HepG2 (cell line): Measurements from ENCODE around the gene ADARB2. TPM values are rescaled to one million over a fixed set of nuclear protein-coding genes. Genes with fewer than 3 reads are reported as not detected.

Source experiments
- ATAC-seq: fragments of 200-7000 bp; cut with Tn5 transposase; 3 replicates; pipeline ENCODE4 v1.9.1; 2020; ENCODE audit warnings: mild to moderate bottlenecking, moderate library complexity
- BruUV-seq: library from RNA; stranded (reverse); fragments of 400-500 nt; replicated peaks from 2 replicates; lab custom pipeline; 2021; lab: Mats Ljungman, UMichigan
- CTCF ChIA-PET: fragments of 300-600 bp; formaldehyde crosslinking; extraction: SDS; loops from one replicate; lab custom pipeline; 2021; ENCODE audit warnings: low total read pairs, inconsistent platforms, low intra/inter-chr PET ratio; lab: Yijun Ruan, JAX
- POLR2A ChIA-PET: fragments of 350-600 bp; sonication (Branson Sonifier 250); formaldehyde crosslinking; loops from one replicate; lab custom pipeline; 2020; ENCODE audit warnings: antibody characterized with exemption, inconsistent platforms; lab: Yijun Ruan, JAX
- DNase-seq: peaks from one replicate; pipeline ENCODE4 v3.0.0-alpha.2; 2015; ENCODE audit warnings: low spot score
- FAIRE-seq: peaks from 3 replicates; lab custom pipeline; 2011; peaks lifted over from hg19 to GRCh38; lab: Jason Lieb, UNC
- H2AFZ ChIP-seq: one replicate; pipeline ENCODE4 v1.6.1; 2011; ENCODE audit warnings: low read length, inconsistent platforms
- H3K27ac ChIP-seq: fragments of 300-600 bp; 3 replicates; pipeline ENCODE4 v1.8.0; 2011; ENCODE audit warnings: mixed run types, mild to moderate bottlenecking, mixed read lengths, low read length, inconsistent platforms; ENCODE audit not compliant: insufficient read depth; ENCODE audit errors: extremely low read length
- H3K27me3 ChIP-seq, 2 experiments: fragments of 200-600 bp in 1 of 2; 2 replicates in 1 of 2; 3 replicates in 1 of 2; pipeline versions ENCODE4 v1.6.0 to v1.8.0; 2011; ENCODE audit warnings: low read length in 2 of 2, mild to moderate bottlenecking in 2 of 2, moderate library complexity in 2 of 2, inconsistent platforms in 1 of 2; ENCODE audit not compliant: insufficient read depth in 2 of 2, control insufficient read depth in 1 of 2
- H3K36me3 ChIP-seq, 2 experiments: fragments of 200-600 bp in 1 of 2; replicated peaks in 1 of 2; 2 replicates in 1 of 2; 3 replicates in 1 of 2; pipeline versions ENCODE4 v1.5.1 to v1.8.0; 2011; ENCODE audit warnings: low read length in 2 of 2, inconsistent platforms in 1 of 2; ENCODE audit not compliant: insufficient read depth in 2 of 2, control insufficient read depth in 1 of 2
- H3K4me1 ChIP-seq: 2 replicates; pipeline ENCODE4 v1.5.1; 2012; ENCODE audit warnings: low read length, inconsistent platforms; ENCODE audit not compliant: insufficient read depth
- H3K4me2 ChIP-seq: 2 replicates; pipeline ENCODE4 v1.6.0; 2011; ENCODE audit warnings: low read depth, low read length, inconsistent platforms
- H3K4me3 ChIP-seq, 3 experiments: fragments of 200-600 bp in 1 of 3; sonication (generic), shearing (Covaris generic) in 1 of 3; replicated peaks in 1 of 3; 2 replicates each; pipeline ENCODE4 v1.5.1; 2011 to 2016; ENCODE audit warnings: low read length in 3 of 3, inconsistent platforms in 2 of 3, low read depth in 2 of 3, mild to moderate bottlenecking in 2 of 3, control low read depth in 1 of 3, mixed read lengths in 1 of 3; ENCODE audit not compliant: insufficient read depth in 1 of 3
- H3K79me2 ChIP-seq: one replicate; pipeline ENCODE4 v1.6.1; 2011; ENCODE audit warnings: low read length, inconsistent platforms; ENCODE audit not compliant: insufficient read depth
- H3K9ac ChIP-seq: 2 replicates; pipeline ENCODE4 v1.6.0; 2011; ENCODE audit warnings: mild to moderate bottlenecking, low read depth, low read length, inconsistent platforms; ENCODE audit not compliant: insufficient read depth
- H3K9me3 ChIP-seq: 2 replicates; pipeline ENCODE4 v1.5.1; 2012; ENCODE audit warnings: mild to moderate bottlenecking, low read length
- H4K20me1 ChIP-seq: 2 replicates; pipeline ENCODE4 v1.6.0; 2011; ENCODE audit warnings: inconsistent platforms, mild to moderate bottlenecking, low read length, moderate library complexity; ENCODE audit not compliant: insufficient read depth
- CBX1 ChIP-seq: IDR thresholded peaks from one replicate; pipeline ENCODE4 v1.6.1; 2016; ENCODE audit warnings: antibody characterized with exemption, low read depth
- CREB1 ChIP-seq, 2 experiments: fragments of 450-650 bp in 1 of 2; IDR thresholded peaks; 2 replicates each; pipeline ENCODE4 v1.6.1; 2016 to 2017; ENCODE audit warnings: control low read depth in 1 of 2, mild to moderate bottlenecking in 1 of 2, missing compliant biosample characterization in 1 of 2, missing genetic modification characterization in 1 of 2
- FOSL1 ChIP-seq: sonication (generic); formaldehyde crosslinking; IDR thresholded peaks from 2 replicates; pipeline ENCODE4 v1.9.0; 2021; ENCODE audit warnings: missing genetic modification reagents, borderline replicate concordance
- NPAS2 ChIP-seq: sonication (generic); formaldehyde crosslinking; IDR thresholded peaks from 2 replicates; pipeline ENCODE4 v1.8.0; 2022; ENCODE audit warnings: mild to moderate bottlenecking, missing genetic modification reagents, borderline replicate concordance
- PAX8 ChIP-seq: sonication (generic); formaldehyde crosslinking; IDR thresholded peaks from 2 replicates; pipeline ENCODE4 v1.8.0; 2022; ENCODE audit warnings: mild to moderate bottlenecking, missing genetic modification reagents, borderline replicate concordance
- SALL2 ChIP-seq: sonication (generic); formaldehyde crosslinking; IDR thresholded peaks from 2 replicates; pipeline ENCODE4 v1.8.1; 2023; ENCODE audit warnings: mild to moderate bottlenecking, missing genetic modification reagents, inconsistent platforms
- ZNF598 ChIP-seq: sonication (generic); formaldehyde crosslinking; IDR thresholded peaks from 2 replicates; pipeline ENCODE4 v1.5.1; 2020; ENCODE audit warnings: mild to moderate bottlenecking, missing genetic modification reagents, borderline replicate concordance
- WGBS: methylation state at CpG from one replicate; pipeline ENCODE4 v1.1.6; 2017; ENCODE audit warnings: low lambda C conversion rate; 5-methylcytosine and 5-hydroxymethylcytosine counted together
- in situ Hi-C: cut with HindIII; loops from 2 replicates; pipeline ENCODE4 v1.10.0; 2017; ENCODE audit warnings: low pct_unique_long_range_greater_than_20kb; ENCODE audit not compliant: extremely low pct_ligation_motif_present
- intact Hi-C: fragments of 100-400 bp; cut with micrococcal nuclease; formaldehyde crosslinking; loops from one replicate; pipeline ENCODE4 v1.10.0; 2022; ENCODE audit not compliant: unreplicated experiment
- polyA plus RNA-seq, 8 experiments: library from polyadenylated mRNA; depleted of rRNA in 3 of 8; stranded (reverse) in 7 of 8; unstranded in 1 of 8; fragments of >200 nt; fragmentation: Illumina TruSeq in 4 of 8; extraction: Trizol in 4 of 8; gene quantifications; 2 replicates each; pipeline versions ENCODE4 v1.2.1 to v1.2.3, GENCODE V29; 2011 to 2016; ENCODE audit warnings: low read depth in 4 of 8, missing spikeins in 1 of 8, mixed read lengths in 1 of 8; ENCODE audit not compliant: insufficient read depth in 1 of 8
- total RNA-seq, 5 experiments: library from RNA; depleted of rRNA; stranded (reverse); fragments of >200 nt; fragmentation: Illumina TruSeq; extraction: Trizol; gene quantifications; 2 replicates each; pipeline ENCODE4 v1.2.3, GENCODE V29; 2016; ENCODE audit warnings: low read depth in 1 of 5
- TF ChIP-seq, protein P1 (sequence below): sonication (generic); formaldehyde crosslinking; IDR thresholded peaks from 2 replicates; pipeline ENCODE4 v1.8.0; 2022; ENCODE audit warnings: mild to moderate bottlenecking, missing genetic modification reagents, borderline replicate concordance
- TF ChIP-seq, protein P2 (sequence below): sonication (generic); formaldehyde crosslinking; IDR thresholded peaks from 2 replicates; pipeline ENCODE4 v1.4.0; 2020; ENCODE audit warnings: missing genetic modification reagents, borderline replicate concordance
- TF ChIP-seq, protein P3 (sequence below): sonication (generic); formaldehyde crosslinking; conservative IDR thresholded peaks from 2 replicates; pipeline ENCODE4 v1.4.0; 2020; ENCODE audit warnings: mild to moderate bottlenecking, missing genetic modification reagents, moderate library complexity

The ADARB2 gene
- total and polyA plus RNA-seq, 2 of the 13 experiments (the other 11 are each of a cell fraction or from before 2014, with no cell fraction given) = not detected

DNA sequence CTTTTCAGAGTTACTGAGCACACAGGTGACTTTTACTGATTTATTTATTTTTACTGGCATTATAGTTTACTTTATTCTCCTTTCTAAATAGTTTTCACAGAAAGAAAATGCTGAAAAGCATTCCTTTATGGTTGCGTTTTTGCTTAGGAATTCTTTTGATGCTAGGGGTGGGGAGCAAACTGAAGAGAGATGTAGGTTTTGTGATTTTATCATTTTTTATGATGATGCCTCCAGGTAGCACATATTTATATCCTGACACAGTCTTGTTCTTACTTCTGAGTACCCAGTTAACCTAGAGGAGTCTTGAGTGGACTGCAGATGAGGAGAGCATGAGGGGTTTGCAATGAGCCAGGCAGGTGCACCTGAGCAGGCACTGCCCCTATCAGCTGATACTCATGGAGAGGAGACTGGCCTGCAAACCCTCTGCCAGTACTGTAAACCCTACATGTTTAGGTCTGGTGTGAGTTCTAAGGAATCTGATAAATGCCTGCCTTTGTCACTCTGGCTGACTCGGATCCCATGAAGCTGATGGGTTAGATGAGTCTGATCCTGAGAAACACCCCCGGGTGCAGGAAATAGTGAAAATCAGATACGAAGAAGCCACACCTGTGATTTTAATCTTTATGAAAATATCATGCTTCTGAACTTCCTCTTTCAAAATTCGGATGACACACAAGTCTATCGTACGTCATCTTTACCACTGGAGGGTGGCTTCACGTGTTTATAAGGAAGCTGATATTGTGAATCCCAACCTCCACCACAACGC lies 378.3 kb downstream of the ADARB2 start:
- POLR2A ChIA-PET = no interaction called here
- Histone ChIP-seq H3K27me3 (peaks cover 0 to 38% of the 10 kb centered on the region in 2 experiments; a peak in 4 of 5 replicates), H3K4me2 (no peak overlapping the region), H3K4me1 (no peaks in the 10 kb centered on the region), H3K4me3 (no peak overlapping the region), H3K9ac (no peak overlapping the region), H3K79me2 (no peaks in the 10 kb centered on the region), H4K20me1 (no peaks in the 10 kb centered on the region), H3K9me3 (no peaks in the 10 kb centered on the region), H3K36me3 (no peaks in the 10 kb centered on the region), H2AFZ (no peak overlapping the region)
- in situ Hi-C loops (no loop called here), intact Hi-C loops (no loop called here)
- ATAC-seq = no peak
- no TSS peak for BruUV-seq
- whole genome bisulfite sequencing = 28% methylated on average over 9 of the region's 9 CpGs
- no peak for FAIRE-seq
- CTCF ChIA-PET = no interaction called here
- TF ChIP-seq PAX8 (CRISPR knock-in tag) (no peak), CREB1 (IDR thresholded peaks at IDR 0.05) (peak; percentile 49), CREB1 (CRISPR knock-in tag; IDR thresholded peaks at IDR 0.05) (no peak)
- TF ChIP-seq, all 625 proteins: peak for 1
- DNase-seq = no peak
- no peak overlapping the region for H3K27ac ChIP-seq

DNA sequence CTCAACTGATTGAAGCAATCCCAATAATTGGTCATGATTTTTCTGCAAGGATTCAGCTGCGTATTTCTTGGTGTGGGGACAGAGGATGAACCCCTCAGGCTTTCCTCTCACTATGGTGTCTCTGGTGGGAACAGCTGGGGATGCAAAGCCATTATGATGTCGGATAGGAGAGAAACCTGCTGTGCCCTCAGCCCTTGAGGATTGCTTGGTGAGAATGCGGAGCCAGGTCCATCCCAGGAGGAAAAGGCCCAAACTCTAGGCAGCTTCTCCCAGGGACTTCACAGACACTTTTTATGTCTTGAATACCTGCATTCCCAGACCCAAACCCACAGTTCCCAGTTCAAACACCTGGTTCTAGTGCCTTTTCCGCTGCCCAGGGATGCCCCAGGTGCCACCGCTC lies 379.2 kb downstream of the ADARB2 start:
- in situ Hi-C loops (no loop called here), intact Hi-C loops (no loop called here)
- no TSS peak for BruUV-seq
- H2AFZ ChIP-seq = no peak overlapping the region
- WGBS = 14% methylated on average over 5 of the region's 5 CpGs
- peaks cover 0 to 42% of the 10 kb centered on the region in 2 experiments; a peak in 4 of 5 replicates for H3K27me3 ChIP-seq
- no peak overlapping the region for H3K4me3 ChIP-seq
- DNase-seq = no peak
- no peak for ATAC-seq
- no peak overlapping the region for H3K4me2 ChIP-seq
- no peaks in the 10 kb centered on the region for H4K20me1 ChIP-seq
- H3K9me3 ChIP-seq = no peaks in the 10 kb centered on the region
- ChIA-PET POLR2A (no interaction called here), CTCF (no interaction called here)
- H3K27ac ChIP-seq = no peak overlapping the region
- no peaks in the 10 kb centered on the region for H3K36me3 ChIP-seq
- no peaks in the 10 kb centered on the region for H3K4me1 ChIP-seq
- no peak overlapping the region for H3K9ac ChIP-seq
- H3K79me2 ChIP-seq = no peaks in the 10 kb centered on the region
- FAIRE-seq = no peak
- TF ChIP-seq ZNF598 = no peak
- TF ChIP-seq, protein P1, sequence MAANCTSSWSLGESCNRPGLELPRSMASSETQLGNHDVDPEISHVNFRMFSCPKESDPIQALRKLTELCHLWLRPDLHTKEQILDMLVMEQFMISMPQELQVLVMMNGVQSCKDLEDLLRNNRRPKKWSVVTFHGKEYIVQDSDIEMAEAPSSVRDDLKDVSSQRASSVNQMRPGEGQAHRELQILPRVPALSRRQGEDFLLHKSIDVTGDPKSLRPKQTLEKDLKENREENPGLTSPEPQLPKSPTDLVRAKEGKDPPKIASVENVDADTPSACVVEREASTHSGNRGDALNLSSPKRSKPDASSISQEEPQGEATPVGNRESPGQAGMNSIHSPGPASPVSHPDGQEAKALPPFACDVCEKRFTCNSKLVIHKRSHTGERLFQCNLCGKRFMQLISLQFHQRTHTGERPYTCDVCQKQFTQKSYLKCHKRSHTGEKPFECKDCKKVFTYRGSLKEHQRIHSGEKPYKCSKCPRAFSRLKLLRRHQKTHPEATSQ (CRISPR knock-in tag) = no peak
- TF ChIP-seq NPAS2 (CRISPR knock-in tag) = no peak
- TF ChIP-seq, protein P2, sequence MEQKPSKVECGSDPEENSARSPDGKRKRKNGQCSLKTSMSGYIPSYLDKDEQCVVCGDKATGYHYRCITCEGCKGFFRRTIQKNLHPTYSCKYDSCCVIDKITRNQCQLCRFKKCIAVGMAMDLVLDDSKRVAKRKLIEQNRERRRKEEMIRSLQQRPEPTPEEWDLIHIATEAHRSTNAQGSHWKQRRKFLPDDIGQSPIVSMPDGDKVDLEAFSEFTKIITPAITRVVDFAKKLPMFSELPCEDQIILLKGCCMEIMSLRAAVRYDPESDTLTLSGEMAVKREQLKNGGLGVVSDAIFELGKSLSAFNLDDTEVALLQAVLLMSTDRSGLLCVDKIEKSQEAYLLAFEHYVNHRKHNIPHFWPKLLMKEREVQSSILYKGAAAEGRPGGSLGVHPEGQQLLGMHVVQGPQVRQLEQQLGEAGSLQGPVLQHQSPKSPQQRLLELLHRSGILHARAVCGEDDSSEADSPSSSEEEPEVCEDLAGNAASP = no peak
- TF ChIP-seq FOSL1 (CRISPR knock-in tag) = no peak
- no peak for TF ChIP-seq CBX1
- TF ChIP-seq, protein P3, sequence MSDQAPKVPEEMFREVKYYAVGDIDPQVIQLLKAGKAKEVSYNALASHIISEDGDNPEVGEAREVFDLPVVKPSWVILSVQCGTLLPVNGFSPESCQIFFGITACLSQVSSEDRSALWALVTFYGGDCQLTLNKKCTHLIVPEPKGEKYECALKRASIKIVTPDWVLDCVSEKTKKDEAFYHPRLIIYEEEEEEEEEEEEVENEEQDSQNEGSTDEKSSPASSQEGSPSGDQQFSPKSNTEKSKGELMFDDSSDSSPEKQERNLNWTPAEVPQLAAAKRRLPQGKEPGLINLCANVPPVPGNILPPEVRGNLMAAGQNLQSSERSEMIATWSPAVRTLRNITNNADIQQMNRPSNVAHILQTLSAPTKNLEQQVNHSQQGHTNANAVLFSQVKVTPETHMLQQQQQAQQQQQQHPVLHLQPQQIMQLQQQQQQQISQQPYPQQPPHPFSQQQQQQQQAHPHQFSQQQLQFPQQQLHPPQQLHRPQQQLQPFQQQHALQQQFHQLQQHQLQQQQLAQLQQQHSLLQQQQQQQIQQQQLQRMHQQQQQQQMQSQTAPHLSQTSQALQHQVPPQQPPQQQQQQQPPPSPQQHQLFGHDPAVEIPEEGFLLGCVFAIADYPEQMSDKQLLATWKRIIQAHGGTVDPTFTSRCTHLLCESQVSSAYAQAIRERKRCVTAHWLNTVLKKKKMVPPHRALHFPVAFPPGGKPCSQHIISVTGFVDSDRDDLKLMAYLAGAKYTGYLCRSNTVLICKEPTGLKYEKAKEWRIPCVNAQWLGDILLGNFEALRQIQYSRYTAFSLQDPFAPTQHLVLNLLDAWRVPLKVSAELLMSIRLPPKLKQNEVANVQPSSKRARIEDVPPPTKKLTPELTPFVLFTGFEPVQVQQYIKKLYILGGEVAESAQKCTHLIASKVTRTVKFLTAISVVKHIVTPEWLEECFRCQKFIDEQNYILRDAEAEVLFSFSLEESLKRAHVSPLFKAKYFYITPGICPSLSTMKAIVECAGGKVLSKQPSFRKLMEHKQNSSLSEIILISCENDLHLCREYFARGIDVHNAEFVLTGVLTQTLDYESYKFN = no peak
- no peak for TF ChIP-seq SALL2 (CRISPR knock-in tag)
